Keratinocyte (primary cell): ENCODE results near the gene ATXN7L3. TPM values are rescaled to one million over a fixed set of nuclear protein-coding genes. Genes with fewer than 3 reads are reported as not detected.

Experiments
- DNase-seq: peaks from one replicate; pipeline ENCODE4 v3.0.0-alpha.2; 2011; ENCODE audit warnings: low read depth, missing footprints, low spot score
- FAIRE-seq: peaks from 2 replicates; lab custom pipeline; 2011; peaks lifted over from hg19 to GRCh38; lab: Jason Lieb, UNC
- H2AFZ ChIP-seq: 2 replicates; pipeline ENCODE4 v1.6.0; 2012; ENCODE audit warnings: low read length, control low read depth, inconsistent platforms; ENCODE audit not compliant: control insufficient read depth
- H3K27ac ChIP-seq: 2 replicates; pipeline ENCODE4 v1.5.1; 2011; ENCODE audit warnings: low read length; ENCODE audit not compliant: control insufficient read depth, insufficient read depth
- H3K27me3 ChIP-seq: 3 replicates; pipeline ENCODE4 v1.6.0; 2011; ENCODE audit warnings: low read length; ENCODE audit not compliant: control insufficient read depth, insufficient read depth; ENCODE audit errors: extremely low read depth
- H3K36me3 ChIP-seq, 2 experiments: 2 replicates in 1 of 2; 3 replicates in 1 of 2; pipeline ENCODE4 v1.5.1; 2011; ENCODE audit warnings: low read length in 2 of 2, mild to moderate bottlenecking in 1 of 2; ENCODE audit not compliant: control insufficient read depth in 2 of 2, insufficient read depth in 2 of 2; ENCODE audit errors: extremely low read depth in 1 of 2
- H3K4me1 ChIP-seq: 3 replicates; pipeline ENCODE4 v1.5.1; 2011; ENCODE audit warnings: low read length; ENCODE audit not compliant: control insufficient read depth, insufficient read depth; ENCODE audit errors: extremely low read depth
- H3K4me2 ChIP-seq: 3 replicates; pipeline ENCODE4 v1.6.0; 2011; ENCODE audit warnings: low read depth, low read length; ENCODE audit not compliant: control insufficient read depth, insufficient read depth; ENCODE audit errors: extremely low read depth
- H3K4me3 ChIP-seq, 3 experiments: fragments of 200-600 bp in 1 of 3; sonication (generic) in 1 of 3; 2 replicates in 2 of 3; 3 replicates in 1 of 3; pipeline ENCODE4 v1.5.1; 2011 to 2016; ENCODE audit warnings: low read length in 3 of 3, mild to moderate bottlenecking in 3 of 3, control low read depth in 2 of 3, inconsistent platforms in 1 of 3, low read depth in 1 of 3, mixed read lengths in 1 of 3, mixed run types in 1 of 3, moderate library complexity in 1 of 3; ENCODE audit not compliant: control insufficient read depth in 2 of 3, insufficient read depth in 2 of 3; ENCODE audit errors: extremely low read depth in 1 of 3
- H3K79me2 ChIP-seq: 2 replicates; pipeline ENCODE4 v1.6.0; 2012; ENCODE audit warnings: low read length; ENCODE audit not compliant: control insufficient read depth, insufficient read depth
- H3K9ac ChIP-seq: 3 replicates; pipeline ENCODE4 v1.6.0; 2011; ENCODE audit warnings: low read length; ENCODE audit not compliant: control insufficient read depth, insufficient read depth; ENCODE audit errors: extremely low read depth
- H3K9me1 ChIP-seq: 3 replicates; pipeline ENCODE4 v1.6.0; 2011; ENCODE audit warnings: low read length; ENCODE audit not compliant: control insufficient read depth, insufficient read depth; ENCODE audit errors: extremely low read depth
- H3K9me3 ChIP-seq: 2 replicates; pipeline ENCODE4 v1.5.1; 2012; ENCODE audit warnings: low read depth, low read length; ENCODE audit not compliant: control insufficient read depth
- H4K20me1 ChIP-seq: 3 replicates; pipeline ENCODE4 v1.6.0; 2011; ENCODE audit warnings: low read length; ENCODE audit not compliant: control insufficient read depth, insufficient read depth; ENCODE audit errors: extremely low read depth
- EZH2 ChIP-seq: IDR thresholded peaks from one replicate; pipeline ENCODE4 v1.6.1; 2012; ENCODE audit warnings: inconsistent platforms, mild to moderate bottlenecking, low read length, moderate library complexity
- dilution Hi-C: fragments of 300-500 bp; cut with MboI; formaldehyde crosslinking; loops from one replicate; pipeline ENCODE4 v1.7.0; 2020; ENCODE audit warnings: low sequenced_read_pairs; ENCODE audit not compliant: extremely low pct_ligation_motif_present
- polyA plus RNA-seq, 5 experiments: library from polyadenylated mRNA; depleted of rRNA in 3 of 5; stranded (reverse) in 3 of 5; stranded (forward) in 1 of 5; unstranded in 1 of 5; fragments of >200 nt; gene quantifications; 1 replicate in 1 of 5; 2 replicates in 3 of 5; 3 replicates in 1 of 5; pipeline versions ENCODE4 v1.2.1 to v1.2.3, GENCODE V29; 2011 to 2012; ENCODE audit warnings: missing spikeins in 2 of 5, low read depth in 1 of 5, low replicate concordance in 1 of 5
- TF ChIP-seq, protein P1 (sequence below), 3 experiments: IDR thresholded peaks in 1 of 3; conservative IDR thresholded peaks in 1 of 3; optimal IDR thresholded peaks in 1 of 3; 2 replicates in 2 of 3; 3 replicates in 1 of 3; pipeline versions ENCODE3 to v1.5.1; 2011; ENCODE audit warnings: low read length in 3 of 3, mild to moderate bottlenecking in 3 of 3, moderate library complexity in 2 of 3, control low read depth in 1 of 3, inconsistent platforms in 1 of 3; ENCODE audit not compliant: insufficient read depth in 2 of 3; ENCODE audit errors: extremely low read depth in 1 of 3

The ATXN7L3 gene
- polyA plus RNA-seq, 1 donor (not counting 4 experiments of a cell fraction or from before 2014, with no cell fraction given), result 32.8 TPM

DNA sequence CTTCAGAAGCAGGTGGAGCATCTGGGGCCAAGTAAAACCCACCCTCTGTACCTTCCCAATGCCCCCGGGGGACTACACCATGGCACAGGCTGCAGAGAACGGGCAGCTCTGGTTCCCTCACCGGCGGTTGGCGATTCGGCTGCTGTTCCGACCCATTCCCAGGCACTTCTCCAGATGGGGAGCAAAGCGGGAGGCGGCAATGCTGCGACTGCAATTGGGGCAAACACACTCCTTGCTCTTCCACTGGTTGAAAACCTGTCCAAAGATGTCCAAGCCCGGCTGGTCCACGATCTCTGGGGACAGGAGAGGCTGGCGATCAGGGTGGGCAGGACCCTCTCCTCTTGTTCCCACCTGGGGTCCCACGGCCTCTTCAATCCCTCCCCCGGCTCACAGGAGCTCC is 2.6 kb downstream of the ATXN7L3 start:
- Histone ChIP-seq H3K27ac (no peak overlapping the region), H3K9me3 (no peaks in the 10 kb centered on the region), H3K27me3 (no peaks in the 10 kb centered on the region), H4K20me1 (no peaks in the 10 kb centered on the region), H3K9ac (no peak overlapping the region), H3K4me2 (no peak overlapping the region), H3K36me3 (peaks cover 26 to 29% of the 10 kb centered on the region in 2 experiments), H3K9me1 (no peaks in the 10 kb centered on the region), H3K79me2 (peaks cover 25% of the 10 kb centered on the region), H2AFZ (no peak overlapping the region), H3K4me1 (peaks cover 20% of the 10 kb centered on the region), H3K4me3 (no peak overlapping the region)
- FAIRE-seq (no peak), DNase-seq (no peak)
- dilution Hi-C loops, result no loop called here
- no peak for TF ChIP-seq EZH2
- TF ChIP-seq, protein P1, sequence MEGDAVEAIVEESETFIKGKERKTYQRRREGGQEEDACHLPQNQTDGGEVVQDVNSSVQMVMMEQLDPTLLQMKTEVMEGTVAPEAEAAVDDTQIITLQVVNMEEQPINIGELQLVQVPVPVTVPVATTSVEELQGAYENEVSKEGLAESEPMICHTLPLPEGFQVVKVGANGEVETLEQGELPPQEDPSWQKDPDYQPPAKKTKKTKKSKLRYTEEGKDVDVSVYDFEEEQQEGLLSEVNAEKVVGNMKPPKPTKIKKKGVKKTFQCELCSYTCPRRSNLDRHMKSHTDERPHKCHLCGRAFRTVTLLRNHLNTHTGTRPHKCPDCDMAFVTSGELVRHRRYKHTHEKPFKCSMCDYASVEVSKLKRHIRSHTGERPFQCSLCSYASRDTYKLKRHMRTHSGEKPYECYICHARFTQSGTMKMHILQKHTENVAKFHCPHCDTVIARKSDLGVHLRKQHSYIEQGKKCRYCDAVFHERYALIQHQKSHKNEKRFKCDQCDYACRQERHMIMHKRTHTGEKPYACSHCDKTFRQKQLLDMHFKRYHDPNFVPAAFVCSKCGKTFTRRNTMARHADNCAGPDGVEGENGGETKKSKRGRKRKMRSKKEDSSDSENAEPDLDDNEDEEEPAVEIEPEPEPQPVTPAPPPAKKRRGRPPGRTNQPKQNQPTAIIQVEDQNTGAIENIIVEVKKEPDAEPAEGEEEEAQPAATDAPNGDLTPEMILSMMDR (optimal IDR thresholded peaks at IDR 0.05 in 1 of 3, IDR thresholded peaks at IDR 0.05 in 1 of 3, conservative IDR thresholded peaks at IDR 0.05 in 1 of 3; ENCODE audit: extremely low read depth in 1 of 3, insufficient read depth in 2 of 3, low read length in 3 of 3), result no peak

DNA sequence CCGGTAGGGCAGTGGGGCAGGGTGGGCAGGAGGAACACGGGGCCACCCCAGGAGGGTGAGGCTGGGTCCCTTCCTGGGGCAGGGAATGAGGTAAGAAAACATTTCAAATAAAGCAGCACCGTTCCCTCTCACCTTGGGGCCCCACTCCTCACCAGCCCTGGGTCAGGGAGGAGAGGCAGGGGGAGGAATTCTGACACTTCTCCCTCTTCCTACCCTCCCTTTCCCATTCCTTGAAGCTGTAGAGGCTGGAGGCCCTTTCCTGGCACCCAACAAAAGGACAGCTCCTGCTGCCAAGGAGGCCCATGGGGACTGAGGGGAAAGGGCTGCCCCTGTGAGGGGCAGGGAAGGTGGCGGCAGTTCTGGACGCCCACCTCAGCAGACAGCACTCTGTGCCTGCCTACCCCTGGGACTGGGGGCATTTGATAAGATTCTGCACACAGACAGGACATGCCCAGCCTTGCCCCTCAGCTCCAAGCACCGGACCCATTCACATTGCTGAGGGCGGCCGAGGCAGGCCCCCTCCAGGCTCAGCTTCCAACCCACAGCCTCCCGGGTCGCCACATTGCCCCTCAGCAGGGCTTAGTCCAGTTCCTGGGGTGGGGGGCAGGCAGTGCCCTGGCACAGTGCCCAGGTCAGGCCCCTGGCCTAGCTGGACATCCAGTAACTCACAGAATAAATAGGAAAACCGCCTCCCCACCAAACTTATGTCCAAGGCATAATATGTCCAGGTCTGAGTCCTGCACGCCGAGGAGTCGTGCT is 6.2 kb downstream of the ATXN7L3 start:
- peaks cover 41 to 45% of the 10 kb centered on the region in 2 experiments for H3K36me3 ChIP-seq
- FAIRE-seq, result no peak
- dilution Hi-C loops, result no loop called here

More for the DNA sequence above, 6.2 kb downstream of the ATXN7L3 start:
- H3K27ac ChIP-seq, result no peak overlapping the region
- no peak for TF ChIP-seq EZH2
- TF ChIP-seq, protein P1 (optimal IDR thresholded peaks at IDR 0.05 in 1 of 3, IDR thresholded peaks at IDR 0.05 in 1 of 3, conservative IDR thresholded peaks at IDR 0.05 in 1 of 3; ENCODE audit: extremely low read depth in 1 of 3, insufficient read depth in 2 of 3, low read length in 3 of 3), result no peak
- H3K4me1 ChIP-seq, result peaks cover 8% of the 10 kb centered on the region
- peaks cover 21% of the 10 kb centered on the region for H3K79me2 ChIP-seq
- no peaks in the 10 kb centered on the region for H3K27me3 ChIP-seq
- no peak overlapping the region for H3K9ac ChIP-seq
- H3K4me3 ChIP-seq, result no peak overlapping the region
- H4K20me1 ChIP-seq, result no peaks in the 10 kb centered on the region
- no peaks in the 10 kb centered on the region for H3K9me1 ChIP-seq
- no peaks in the 10 kb centered on the region for H3K9me3 ChIP-seq
- no peak overlapping the region for H2AFZ ChIP-seq
- DNase-seq, result no peak
- no peak overlapping the region for H3K4me2 ChIP-seq
